HG03066 (cell line): ENCODE data around the gene IGF2BP1.
"Not testable (repeated sequence)": the region's sequence is repeated elsewhere in the genome, so short reads cannot be mapped to it uniquely, and the experiment has no call there.

ENCODE experiments used
- ATAC-seq: cut with Tn5 transposase; IDR thresholded peaks from one replicate; pipeline ENCODE4 v1.9.1; 2021; ENCODE audit warnings: low read depth; ENCODE audit not compliant: unreplicated experiment

The IGF2BP1 gene

DNA sequence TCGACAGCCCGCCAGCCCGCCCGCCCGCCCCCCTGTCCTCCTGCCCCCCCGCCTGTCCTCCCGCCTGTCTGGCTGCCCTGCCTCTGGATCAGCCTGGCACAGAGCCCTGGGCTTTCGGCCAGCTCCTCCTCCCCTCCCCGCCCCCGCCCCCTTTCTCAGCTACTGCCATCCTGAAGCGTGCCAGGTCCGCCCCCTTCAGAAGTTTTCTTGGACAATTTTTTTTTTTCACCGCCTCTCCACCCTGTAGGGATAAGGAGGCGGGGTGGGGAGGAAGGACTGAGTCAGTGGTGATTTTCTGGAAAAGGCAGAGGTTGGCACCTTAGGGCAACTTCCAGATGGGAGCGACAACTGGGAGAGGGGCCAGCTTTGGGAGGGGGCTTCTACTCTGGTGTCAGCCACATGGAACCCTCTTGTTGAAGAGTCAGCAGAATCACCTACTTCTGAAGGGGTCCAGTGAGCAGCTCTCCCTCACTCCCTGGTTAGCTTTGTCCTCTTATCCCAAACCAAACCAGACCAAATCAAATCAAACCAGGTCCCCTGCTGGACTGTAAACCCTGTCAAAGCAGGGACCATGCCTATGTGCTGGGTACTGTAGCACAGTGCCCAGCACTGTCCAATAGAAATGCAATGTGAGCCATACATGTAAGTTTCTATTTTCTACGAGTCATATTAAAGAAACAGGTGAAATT is 19.7 kb downstream of the IGF2BP1 start:
- no peak for ATAC-seq

DNA sequence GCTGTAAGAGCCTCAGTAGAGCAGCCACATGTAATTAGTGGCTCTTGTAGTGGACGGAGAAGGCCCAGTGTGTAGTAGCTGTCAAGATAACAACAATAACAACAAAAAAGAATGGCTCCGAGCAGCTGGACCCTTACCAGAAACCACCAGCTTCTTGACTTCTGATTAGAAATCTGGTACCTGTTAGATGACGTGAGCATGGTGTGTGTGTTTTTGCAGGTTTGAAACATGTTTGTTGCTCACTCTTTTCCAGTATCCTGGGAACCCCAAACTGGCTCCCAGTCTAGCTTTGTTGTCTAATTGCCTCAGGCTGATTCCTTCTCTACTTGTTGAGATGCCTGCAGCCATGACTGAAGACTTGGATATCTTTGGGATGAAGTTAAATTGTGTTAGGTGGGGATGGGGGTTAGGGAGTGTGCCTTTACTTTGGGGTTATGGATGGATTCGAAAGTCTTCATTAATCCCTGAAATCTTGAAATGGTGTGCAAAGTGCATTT is 21.0 kb downstream of the IGF2BP1 start:
- no peak for ATAC-seq

DNA sequence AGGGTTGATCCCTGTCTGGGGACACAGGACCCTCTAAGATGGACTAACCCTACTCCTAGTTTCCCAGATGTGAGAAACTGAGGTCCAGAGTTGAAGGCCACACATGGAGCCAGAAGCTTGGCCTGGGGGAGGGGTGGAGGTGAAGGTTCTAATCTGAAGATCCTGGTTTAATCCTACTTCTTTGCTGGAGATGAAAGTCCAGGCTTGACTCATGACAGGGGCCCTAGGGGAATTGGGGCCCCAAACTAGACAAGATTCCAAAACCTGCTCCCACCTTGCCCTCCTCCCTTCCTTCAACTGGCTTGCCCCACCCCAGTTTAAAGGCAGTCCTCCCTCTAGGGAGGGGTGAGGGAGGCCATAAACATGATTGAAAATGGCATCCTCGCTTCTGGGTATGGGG is 21.6 kb downstream of the IGF2BP1 start:
- no peak for ATAC-seq

DNA sequence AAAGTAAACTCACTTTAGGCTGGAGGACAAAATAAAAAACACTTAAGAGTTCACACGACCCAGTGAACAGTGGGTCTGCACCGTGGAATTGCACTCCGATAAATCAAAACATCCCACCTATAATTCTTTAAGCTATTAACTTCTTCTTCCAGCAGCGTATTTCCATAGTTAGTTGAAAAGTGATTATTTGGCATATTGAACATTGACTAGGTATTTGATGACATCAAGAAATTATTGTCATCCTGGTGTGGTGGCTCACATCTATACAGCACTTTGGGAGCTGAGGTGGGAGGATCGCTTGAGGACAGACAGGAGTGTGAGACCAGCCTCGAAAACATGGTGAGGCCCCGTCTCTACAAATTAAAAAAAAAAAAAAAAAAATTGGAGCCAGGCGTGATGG is 23.4 kb downstream of the IGF2BP1 start:
- no peak for ATAC-seq

DNA sequence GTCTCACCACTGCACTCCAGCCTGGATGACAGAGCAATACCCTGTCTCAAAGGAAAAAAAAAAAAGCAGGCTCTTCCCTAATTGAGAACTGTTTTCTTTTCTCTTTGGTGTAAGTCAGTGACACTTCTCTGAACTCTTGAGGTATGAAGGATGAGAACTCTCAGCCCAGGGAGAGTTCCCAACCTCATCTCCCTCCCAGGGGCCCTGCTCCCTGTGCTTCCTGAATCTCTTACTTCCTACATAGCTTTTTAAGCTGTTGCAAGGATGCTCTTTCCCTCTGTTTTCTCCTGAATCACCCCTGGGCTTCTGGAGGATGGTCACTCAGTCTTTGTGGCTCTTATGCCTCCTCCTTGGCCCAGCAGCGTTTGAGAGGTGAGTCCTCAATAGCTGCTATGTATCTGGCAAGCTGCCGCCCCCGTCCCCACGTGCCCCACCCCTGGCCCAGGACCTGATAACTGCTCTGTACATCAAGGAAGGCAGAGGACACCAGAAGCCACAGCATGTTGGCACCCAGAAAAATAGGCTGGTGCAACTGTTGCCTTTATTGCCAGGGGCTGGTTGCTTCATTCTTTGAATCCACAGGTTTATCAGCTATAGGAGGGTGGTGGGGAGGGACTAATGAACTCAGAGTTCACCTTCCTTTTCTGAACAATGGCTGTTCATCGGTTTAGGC is 24.0 kb downstream of the IGF2BP1 start:
- ATAC-seq = no peak

DNA sequence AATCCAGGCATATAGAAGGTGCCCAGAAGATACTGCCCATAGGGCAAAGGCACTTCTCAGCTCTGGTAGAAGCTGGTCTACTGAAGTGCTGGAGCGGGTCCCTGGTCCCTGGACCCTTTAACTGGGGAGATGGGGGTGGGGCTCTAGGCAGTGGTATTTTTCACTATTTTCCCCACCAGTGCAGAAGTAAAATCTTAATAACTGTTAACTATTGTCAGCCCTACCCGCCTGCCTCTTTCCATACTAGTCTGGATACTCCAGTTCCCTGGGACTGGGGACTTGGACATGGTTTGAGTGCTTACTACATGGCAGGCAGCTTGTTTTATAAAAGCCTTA is 24.6 kb downstream of the IGF2BP1 start:
- no peak for ATAC-seq

DNA sequence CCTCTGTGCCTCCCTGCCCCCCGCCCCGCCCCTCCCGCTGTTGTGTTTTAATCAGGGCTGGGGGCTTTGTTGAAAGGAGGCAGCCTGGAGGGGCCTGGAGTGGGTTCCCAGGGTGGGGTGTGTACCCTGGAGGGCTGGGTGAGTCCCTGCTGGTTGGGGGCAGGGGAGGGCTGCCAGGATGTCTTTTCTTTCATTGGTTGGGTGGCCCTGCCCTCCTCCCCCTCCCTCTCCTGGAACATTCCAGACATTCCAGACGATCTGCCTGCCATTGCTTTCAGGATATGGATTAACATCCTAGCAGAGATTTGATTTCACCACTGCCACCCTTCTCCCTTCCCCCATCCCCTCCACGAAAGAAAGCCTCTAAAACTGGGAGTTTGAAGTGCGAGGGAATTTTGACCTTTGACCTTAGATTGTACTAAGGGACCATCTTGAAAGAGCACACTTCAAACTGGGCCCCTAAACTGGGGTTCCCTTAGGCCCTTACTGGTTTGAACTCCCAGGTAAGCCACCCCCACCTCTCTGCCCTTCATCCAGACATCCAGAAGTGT is 25.3 kb downstream of the IGF2BP1 start:
- ATAC-seq = no peak

DNA sequence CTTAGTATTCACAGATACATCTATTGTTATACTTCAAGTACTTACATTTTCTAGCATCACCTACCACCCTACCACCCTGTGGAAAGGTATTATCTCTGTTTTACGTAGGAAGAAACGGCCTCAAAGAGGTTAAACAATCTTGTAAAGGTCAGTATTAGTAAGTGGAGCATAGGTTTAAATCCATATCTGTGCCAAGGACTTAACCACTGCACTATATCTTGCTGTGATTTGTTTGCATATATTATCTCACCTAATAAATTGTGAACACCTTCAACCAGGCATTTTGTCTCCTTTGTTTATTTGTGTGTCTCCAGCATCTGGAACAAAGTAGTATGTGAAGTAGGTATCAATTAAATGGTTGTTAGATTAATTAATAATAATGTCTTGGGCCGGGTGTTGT is 27.3 kb downstream of the IGF2BP1 start:
- no peak for ATAC-seq

DNA sequence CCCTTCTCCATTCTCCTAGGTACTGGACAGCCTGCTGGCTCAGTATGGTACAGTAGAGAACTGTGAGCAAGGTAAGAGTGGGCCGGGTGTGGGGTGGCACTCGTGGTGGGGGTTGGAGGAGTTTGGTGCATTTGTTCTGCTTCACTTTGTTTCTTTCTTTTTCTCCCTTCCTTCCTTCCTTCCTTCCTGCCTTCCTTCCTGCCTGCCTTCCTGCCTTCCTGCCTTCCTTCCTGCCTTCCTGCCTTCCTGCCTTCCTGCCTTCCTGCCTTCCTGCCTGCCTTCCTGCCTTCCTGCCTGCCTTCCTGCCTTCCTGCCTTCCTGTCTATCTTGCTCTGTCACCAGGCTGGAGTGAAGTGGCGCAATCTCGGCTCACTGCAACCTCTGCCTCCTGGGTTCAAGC is 29.3 kb downstream of the IGF2BP1 start:
- not testable (repeated sequence) for ATAC-seq

DNA sequence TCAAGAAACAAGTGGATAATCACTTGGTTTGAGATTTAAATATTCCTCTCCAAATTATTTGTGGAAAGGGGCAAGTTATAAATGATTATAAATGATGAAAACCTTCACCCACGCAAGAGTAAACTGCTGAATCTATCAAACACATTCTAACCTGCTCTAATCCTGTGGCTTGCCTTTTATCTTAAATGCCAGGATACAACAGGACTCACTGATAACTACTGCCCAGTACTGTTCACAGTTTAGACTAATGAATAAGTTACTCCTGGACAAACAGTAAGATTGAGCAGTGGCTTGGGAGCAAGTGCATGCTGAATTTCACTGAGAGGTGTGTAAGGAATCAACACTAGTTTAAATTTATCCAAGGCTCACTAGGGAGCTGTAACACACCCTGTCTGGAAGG is 31.1 kb downstream of the IGF2BP1 start:
- ATAC-seq = no peak

DNA sequence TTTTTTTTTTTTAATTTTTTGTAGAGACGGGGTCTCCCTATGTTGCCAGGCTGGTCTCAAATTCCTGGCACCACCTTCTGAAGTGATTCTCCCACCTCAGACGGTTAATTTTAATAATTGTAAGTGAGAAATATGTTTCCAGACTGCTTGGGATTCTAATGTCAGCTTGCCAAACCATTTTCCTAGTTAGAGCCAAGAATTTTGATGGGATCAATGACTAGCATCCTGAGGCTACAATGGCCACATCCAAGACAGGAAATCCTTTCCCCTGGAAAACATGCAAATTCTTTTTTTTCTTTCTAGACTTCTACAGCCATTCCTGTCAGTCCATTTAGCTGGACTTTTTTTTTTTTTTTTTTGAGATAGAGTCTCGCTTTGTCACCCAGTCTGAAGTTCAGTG is 32.6 kb downstream of the IGF2BP1 start:
- ATAC-seq = no peak

DNA sequence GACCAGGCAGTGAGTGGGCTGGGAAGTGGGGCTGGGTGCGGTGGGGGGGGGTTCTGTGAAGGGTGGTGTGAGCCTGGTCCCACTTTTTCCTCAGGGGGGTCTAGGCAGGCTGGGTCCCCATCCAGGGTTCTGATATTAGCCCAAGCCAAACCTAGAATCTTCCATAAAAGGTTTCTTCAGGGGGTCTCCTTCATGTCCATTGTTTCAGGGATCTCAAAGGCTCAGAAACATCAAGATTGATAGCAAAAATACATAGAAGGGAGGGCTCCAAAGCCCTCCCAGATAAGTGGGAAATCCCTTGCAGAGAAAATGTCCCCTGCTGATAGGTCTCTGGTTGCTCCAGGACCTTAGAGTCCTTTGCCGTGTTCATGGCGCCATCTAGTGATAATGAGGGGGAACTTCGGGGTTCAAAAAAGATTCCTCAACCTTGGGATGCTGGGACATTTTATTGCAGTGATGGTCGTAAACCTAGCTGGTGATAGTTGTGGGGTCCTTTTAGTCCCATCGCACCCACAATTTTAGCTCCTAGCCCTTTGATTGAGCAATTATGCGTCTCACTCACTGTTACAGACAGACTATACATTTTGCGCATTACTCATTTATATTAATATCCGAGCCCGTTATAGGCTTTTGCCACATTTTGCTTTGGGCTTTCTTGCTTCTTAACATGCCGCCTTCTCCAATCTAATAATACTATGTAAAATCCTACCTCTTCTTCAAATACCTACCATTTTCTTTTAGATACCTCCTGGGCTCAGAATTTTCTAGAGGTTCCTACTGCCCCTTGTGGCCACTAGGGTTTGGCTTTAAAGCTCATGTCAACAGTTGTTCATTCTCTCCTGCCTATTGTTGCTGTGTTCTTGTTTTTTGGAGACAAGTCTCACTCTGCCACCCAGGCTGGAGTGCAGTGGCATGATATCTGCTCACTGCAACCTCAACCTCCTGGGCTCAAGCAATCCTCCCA is 35.1 kb downstream of the IGF2BP1 start:
- no peak for ATAC-seq

DNA sequence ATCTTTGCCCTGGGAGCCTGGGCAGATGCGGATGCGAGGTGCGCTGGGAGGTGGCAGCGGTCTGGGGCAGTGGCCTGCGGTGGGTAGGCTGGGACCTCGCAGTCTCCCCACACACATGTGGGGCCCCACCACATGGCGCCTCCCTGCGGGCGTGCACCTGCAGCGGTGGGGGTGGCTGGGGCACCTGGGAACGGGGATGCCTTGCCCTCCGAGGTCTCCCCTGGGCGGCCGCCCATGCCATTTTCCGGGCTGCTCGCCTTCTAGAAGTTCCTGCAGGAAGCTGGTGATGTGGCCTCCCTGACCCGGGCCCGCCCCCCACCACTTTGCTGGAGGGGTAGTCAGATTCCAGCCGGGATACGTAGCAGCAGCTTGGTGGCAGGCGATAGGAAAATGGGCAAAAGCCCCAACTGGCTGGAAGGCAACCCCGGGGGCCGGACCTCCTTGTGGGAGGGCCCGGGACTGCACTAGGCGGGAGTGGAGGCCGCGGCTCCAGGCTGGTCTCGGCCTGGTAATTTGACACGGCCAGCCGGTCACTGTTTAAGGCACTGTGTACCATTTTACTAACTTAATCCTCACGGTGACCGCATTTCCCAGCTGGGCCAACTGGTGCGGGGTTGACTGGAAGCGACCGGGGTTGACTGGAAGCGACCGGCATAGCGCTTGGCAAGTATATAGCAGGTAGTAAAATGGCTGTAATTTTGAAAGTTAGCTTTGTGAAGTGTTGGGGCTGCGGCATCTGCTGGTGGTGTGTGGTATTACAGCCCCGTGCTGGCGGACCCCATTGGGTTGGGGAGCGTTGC is 38.5 kb downstream of the IGF2BP1 start:
- no peak for ATAC-seq

DNA sequence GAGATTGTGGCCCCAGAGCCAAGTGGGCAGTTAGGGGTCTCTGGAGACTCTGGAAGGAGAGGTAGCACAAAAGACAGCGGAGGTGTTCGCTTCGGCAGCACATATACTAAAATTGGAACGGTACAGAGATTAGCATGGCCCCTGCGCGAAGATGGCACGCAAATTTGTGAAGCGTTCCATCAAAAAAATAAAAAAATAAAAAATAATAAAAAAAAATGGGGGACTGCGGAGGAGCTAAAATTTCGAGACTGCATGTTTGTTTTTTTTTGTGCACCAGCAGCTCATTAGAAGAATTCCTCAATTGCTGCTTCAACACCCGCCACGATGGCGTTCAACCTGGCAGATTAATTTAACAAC is 39.1 kb downstream of the IGF2BP1 start:
- no peak for ATAC-seq

DNA sequence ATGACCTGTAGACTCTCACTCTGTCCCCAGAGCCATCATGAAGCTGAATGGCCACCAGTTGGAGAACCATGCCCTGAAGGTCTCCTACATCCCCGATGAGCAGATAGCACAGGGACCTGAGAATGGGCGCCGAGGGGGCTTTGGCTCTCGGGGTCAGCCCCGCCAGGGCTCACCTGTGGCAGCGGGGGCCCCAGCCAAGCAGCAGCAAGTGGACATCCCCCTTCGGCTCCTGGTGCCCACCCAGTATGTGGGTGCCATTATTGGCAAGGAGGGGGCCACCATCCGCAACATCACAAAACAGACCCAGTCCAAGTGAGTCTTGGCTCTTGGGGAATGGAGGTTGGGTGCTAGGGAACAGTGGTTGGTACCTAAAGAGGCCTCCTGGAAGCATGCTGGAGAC is 41.0 kb downstream of the IGF2BP1 start:
- no peak for ATAC-seq

DNA sequence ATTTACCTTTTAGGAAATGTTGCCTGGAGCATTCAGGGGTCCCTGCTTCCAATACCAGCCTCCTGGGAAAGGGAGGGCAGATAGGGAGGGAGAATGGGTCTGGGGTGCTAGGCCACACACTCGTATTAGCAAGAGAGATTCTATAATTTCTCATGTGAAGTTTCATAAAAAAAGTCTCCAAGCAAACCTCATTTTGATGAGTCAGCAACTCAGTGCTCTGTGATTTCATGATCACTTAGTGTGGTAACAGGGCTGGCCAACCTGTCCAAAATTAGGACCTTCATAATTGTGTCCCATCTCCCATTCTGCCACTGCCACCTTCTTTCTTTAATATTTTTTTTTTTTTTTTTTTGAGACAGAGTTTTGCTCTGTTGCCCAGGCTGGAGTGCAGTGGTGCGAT is 41.4 kb downstream of the IGF2BP1 start:
- ATAC-seq = no peak

DNA sequence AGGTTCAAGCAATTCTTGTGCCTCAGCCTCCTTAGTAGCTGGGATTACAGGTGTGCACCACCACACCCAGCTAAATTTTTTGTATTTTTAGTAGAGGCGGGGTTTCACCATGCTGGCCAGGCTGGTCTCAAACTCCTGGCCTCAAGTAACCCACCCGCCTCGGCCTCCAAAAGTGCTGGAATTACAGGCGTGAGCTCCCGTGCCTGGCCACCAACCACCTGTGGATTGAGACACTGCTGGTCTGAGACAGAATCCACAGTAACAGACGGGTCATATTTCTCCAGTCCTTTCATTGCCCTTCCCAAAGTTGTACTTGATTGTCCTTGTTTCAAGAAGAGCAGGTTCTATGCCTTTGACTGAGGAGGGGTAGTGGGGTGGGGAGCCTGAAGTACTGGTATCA is 42.3 kb downstream of the IGF2BP1 start:
- not testable (repeated sequence) for ATAC-seq

DNA sequence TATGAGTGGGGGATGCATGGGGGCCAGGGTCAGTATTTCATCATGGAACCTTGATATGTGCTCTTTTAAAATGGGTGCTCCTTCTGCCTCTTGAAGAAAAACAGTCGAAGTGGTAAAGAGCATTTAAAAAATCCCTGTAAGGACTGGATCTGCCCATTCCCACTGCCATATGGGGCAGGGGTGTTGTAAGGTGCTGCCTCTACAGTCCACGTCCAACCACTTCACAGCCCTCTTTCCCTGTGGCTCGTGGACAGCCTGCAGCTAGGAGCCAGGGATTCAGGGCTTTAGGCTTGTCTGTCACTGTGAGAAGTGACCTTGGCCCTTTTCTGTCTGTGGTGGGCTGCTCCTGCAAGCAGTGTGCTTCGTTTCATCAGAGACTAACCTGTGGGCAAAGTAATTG is 44.3 kb downstream of the IGF2BP1 start:
- ATAC-seq = no peak

DNA sequence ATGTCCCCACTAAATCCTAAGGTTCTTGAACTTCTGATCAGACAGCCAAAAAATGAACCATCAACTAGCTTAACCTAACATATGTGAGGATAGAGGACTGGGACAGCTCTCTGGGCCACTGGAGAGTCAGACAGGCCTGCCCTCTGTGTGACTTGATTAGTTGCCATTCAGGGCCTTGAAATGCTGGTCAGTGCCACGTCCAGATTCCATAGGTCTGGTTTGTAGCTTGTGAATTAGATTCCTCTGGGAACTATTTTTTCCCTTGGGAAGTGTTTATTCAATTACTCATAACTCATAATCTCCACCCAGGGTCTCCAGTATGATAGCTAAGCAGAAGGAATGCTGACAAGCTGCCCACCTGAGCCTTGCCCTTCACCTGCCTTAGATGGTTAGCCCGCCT is 48.2 kb downstream of the IGF2BP1 start:
- ATAC-seq = no peak

DNA sequence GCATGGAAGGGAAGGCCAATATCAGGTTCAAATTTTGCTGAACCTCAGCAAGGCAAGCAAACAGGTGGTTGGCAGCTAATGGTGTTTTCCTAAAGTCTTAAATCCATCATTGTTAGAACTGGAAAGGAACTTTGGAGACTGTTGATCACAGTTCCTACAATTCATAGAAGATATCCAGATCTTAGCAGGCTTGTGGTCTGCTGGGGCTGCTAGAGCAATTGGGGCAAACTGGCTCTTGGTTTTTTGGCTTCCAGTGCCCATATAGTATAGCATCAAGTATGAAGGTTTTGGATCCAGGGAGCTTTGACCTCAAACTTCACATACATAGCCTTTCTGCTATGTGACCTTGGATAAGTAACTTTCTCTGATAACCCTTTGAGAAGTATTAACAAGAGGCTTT is 49.7 kb downstream of the IGF2BP1 start:
- no peak for ATAC-seq
